HL-60 (cell line): ENCODE data around the gene ANKK1.

Experiments used
- DNase-seq, 2 experiments: peaks; one replicate each; pipeline ENCODE4 v3.0.0-alpha.2; 2010 to 2020; ENCODE audit warnings: low read depth in 1 of 2, low spot score in 1 of 2
- H3K27ac ChIP-seq: fragments of 250-450 bp; sonication (Bioruptor Pico); replicated peaks from 2 replicates; pipeline ENCODE4 v1.5.1; 2020; ENCODE audit warnings: mild to moderate bottlenecking, moderate library complexity
- H3K27me3 ChIP-seq: fragments of 250-450 bp; sonication (Bioruptor Pico); 2 replicates; pipeline ENCODE4 v1.5.1; 2021; ENCODE audit warnings: mild to moderate bottlenecking, moderate library complexity; ENCODE audit not compliant: insufficient read depth, poor library complexity, severe bottlenecking
- H3K4me3 ChIP-seq: replicated peaks from 2 replicates; pipeline ENCODE4 v1.5.1; 2011; ENCODE audit warnings: mild to moderate bottlenecking, control low read depth, low read length; ENCODE audit not compliant: insufficient read depth
- CTCF ChIP-seq: IDR thresholded peaks from one replicate; pipeline ENCODE4 v1.5.1; 2011; ENCODE audit warnings: low read length, control low read depth, inconsistent platforms; ENCODE audit not compliant: insufficient read depth
- GABPA ChIP-seq: IDR thresholded peaks from 2 replicates; pipeline ENCODE4 v1.6.1; 2012; ENCODE audit warnings: low read depth
- POLR2AphosphoS5 ChIP-seq: IDR thresholded peaks from 2 replicates; pipeline ENCODE4 v1.6.1; 2012; ENCODE audit warnings: low read depth
- REST ChIP-seq: IDR thresholded peaks from 2 replicates; pipeline ENCODE4 v1.6.1; 2012; ENCODE audit warnings: low read depth; ENCODE audit not compliant: insufficient replicate concordance
- SPI1 ChIP-seq: IDR thresholded peaks from 2 replicates; pipeline ENCODE4 v1.6.1; 2012; ENCODE audit warnings: low read depth, mild to moderate bottlenecking, borderline replicate concordance

The ANKK1 gene

GRCh38 chr11:113373981-113374560, 13.5 kb upstream of the ANKK1 start:
- no peak for DNase-seq
- no peak for TF ChIP-seq SPI1
- no peak for TF ChIP-seq POLR2AphosphoS5
- no peak for TF ChIP-seq GABPA
- no peak for TF ChIP-seq CTCF
- TF ChIP-seq REST, result no peak
- H3K4me3 ChIP-seq, result no peak overlapping the region
- H3K27ac ChIP-seq, result no peak overlapping the region
- no peaks in the 10 kb centered on the region for H3K27me3 ChIP-seq

- no peak overlapping the region for H3K27ac ChIP-seq
- DNase-seq, result no peak
- TF ChIP-seq SPI1 (no peak), GABPA (no peak)
- H3K27me3 ChIP-seq, result no peaks in the 10 kb centered on the region
- H3K4me3 ChIP-seq, result no peak overlapping the region
Observed at GRCh38 chr11:113375402-113375801, 12.2 kb upstream of the ANKK1 start.

GRCh38 chr11:113376156-113376555, 11.4 kb upstream of the ANKK1 start:
- Histone ChIP-seq H3K27me3 (no peaks in the 10 kb centered on the region), H3K27ac (no peak overlapping the region), H3K4me3 (no peak overlapping the region)
- no peak for DNase-seq
- TF ChIP-seq CTCF (no peak), SPI1 (no peak), POLR2AphosphoS5 (no peak), GABPA (no peak), REST (no peak)

GRCh38 chr11:113377681-113378412, 9.7 kb upstream of the ANKK1 start:
- Histone ChIP-seq H3K27ac (no peak overlapping the region), H3K4me3 (no peak overlapping the region), H3K27me3 (no peaks in the 10 kb centered on the region)
- DNase-seq, result no peak
- TF ChIP-seq REST (no peak), CTCF (no peak), GABPA (no peak), SPI1 (no peak), POLR2AphosphoS5 (no peak)
